H9 (cell line): ENCODE data around the gene OR2V1. TPM values are rescaled to one million over a fixed set of nuclear protein-coding genes. Genes with fewer than 3 reads are reported as not detected.
A peak's percentile ranks its signal among the peaks of the same experiment; 100 is the strongest.

ENCODE experiments used
- DNase-seq: peaks from one replicate; pipeline ENCODE4 v3.0.0-alpha.2; 2017
- H2AFZ ChIP-seq: one replicate; pipeline ENCODE4 v1.6.1; 2013; ENCODE audit warnings: mild to moderate bottlenecking, low read length, control low read depth, moderate library complexity
- H2AK5ac ChIP-seq: 2 replicates; pipeline ENCODE4 v1.6.1; 2013; ENCODE audit warnings: low read length, control low read depth, mixed read lengths; ENCODE audit not compliant: insufficient read length
- H2BK120ac ChIP-seq: one replicate; pipeline ENCODE4 v1.6.1; 2013; ENCODE audit warnings: low read depth, mild to moderate bottlenecking, low read length, control low read depth, inconsistent platforms; ENCODE audit not compliant: poor library complexity, severe bottlenecking
- H2BK12ac ChIP-seq: 2 replicates; pipeline ENCODE4 v1.6.1; 2013; ENCODE audit warnings: low read length, control low read depth, mixed read lengths, low read depth; ENCODE audit not compliant: insufficient read length
- H2BK15ac ChIP-seq: 2 replicates; pipeline ENCODE4 v1.6.1; 2013; ENCODE audit warnings: low read depth, low read length, control low read depth
- H2BK20ac ChIP-seq: one replicate; pipeline ENCODE4 v1.6.1; 2013; ENCODE audit warnings: low read depth, mild to moderate bottlenecking, low read length, control low read depth, inconsistent platforms; ENCODE audit not compliant: poor library complexity, severe bottlenecking
- H2BK5ac ChIP-seq: 2 replicates; pipeline ENCODE4 v1.6.1; 2013; ENCODE audit warnings: low read length, control low read depth, mixed read lengths; ENCODE audit not compliant: insufficient read length
- H3K14ac ChIP-seq: 2 replicates; pipeline ENCODE4 v1.6.1; 2013; ENCODE audit warnings: low read length, control low read depth; ENCODE audit not compliant: insufficient read depth
- H3K18ac ChIP-seq: 2 replicates; pipeline ENCODE4 v1.6.1; 2013; ENCODE audit warnings: low read depth, mild to moderate bottlenecking, mixed read lengths, low read length, control low read depth; ENCODE audit not compliant: insufficient read length
- H3K23ac ChIP-seq: 2 replicates; pipeline ENCODE4 v1.6.1; 2013; ENCODE audit warnings: low read length, control low read depth, mixed read lengths, low read depth; ENCODE audit not compliant: insufficient read length
- H3K23me2 ChIP-seq: 2 replicates; pipeline ENCODE4 v1.6.1; 2013; ENCODE audit warnings: low read depth, mild to moderate bottlenecking, mixed read lengths, low read length, control low read depth; ENCODE audit not compliant: insufficient read length, poor library complexity, severe bottlenecking
- H3K27ac ChIP-seq: 2 replicates; pipeline ENCODE4 v1.5.1; 2013; ENCODE audit warnings: low read length, control low read depth, mixed read lengths, low read depth; ENCODE audit not compliant: insufficient read length
- H3K27me3 ChIP-seq: 2 replicates; pipeline ENCODE4 v1.6.1; 2013; ENCODE audit warnings: low read length, control low read depth, inconsistent platforms; ENCODE audit not compliant: insufficient read depth
- H3K4ac ChIP-seq: 2 replicates; pipeline ENCODE4 v1.6.1; 2013; ENCODE audit warnings: low read depth, mild to moderate bottlenecking, control low read depth, inconsistent platforms, low read length, moderate library complexity
- H3K4me1 ChIP-seq: 2 replicates; pipeline ENCODE4 v1.6.1; 2013; ENCODE audit warnings: low read length, control low read depth, inconsistent platforms; ENCODE audit not compliant: insufficient read depth
- H3K4me2 ChIP-seq: 2 replicates; pipeline ENCODE4 v1.6.1; 2013; ENCODE audit warnings: low read length, control low read depth, mixed read lengths; ENCODE audit not compliant: insufficient read length, insufficient read depth
- H3K56ac ChIP-seq: 2 replicates; pipeline ENCODE4 v1.6.1; 2013; ENCODE audit warnings: low read depth, mild to moderate bottlenecking, mixed read lengths, low read length, control low read depth; ENCODE audit not compliant: insufficient read length
- H3K79me1 ChIP-seq: 2 replicates; pipeline ENCODE4 v1.6.1; 2013; ENCODE audit warnings: low read depth, mild to moderate bottlenecking, moderate library complexity, low read length, control low read depth, inconsistent platforms; ENCODE audit not compliant: insufficient read depth, poor library complexity, severe bottlenecking
- H3K79me2 ChIP-seq: 2 replicates; pipeline ENCODE4 v1.6.1; 2013; ENCODE audit warnings: low read length, control low read depth, inconsistent platforms; ENCODE audit not compliant: insufficient read depth
- H3K9ac ChIP-seq: 2 replicates; pipeline ENCODE4 v1.6.1; 2013; ENCODE audit warnings: low read length, control low read depth, mixed read lengths; ENCODE audit not compliant: insufficient read length; ENCODE audit errors: extremely low read depth
- H3K9me3 ChIP-seq: one replicate; pipeline ENCODE4 v1.6.1; 2013; ENCODE audit warnings: low read depth, low read length, inconsistent platforms; ENCODE audit not compliant: control insufficient read depth
- H3T11ph ChIP-seq: one replicate; pipeline ENCODE4 v1.6.1; 2013; ENCODE audit warnings: mild to moderate bottlenecking, low read length, control low read depth, inconsistent platforms
- H4K20me1 ChIP-seq: one replicate; pipeline ENCODE4 v1.6.1; 2013; ENCODE audit not compliant: control insufficient read depth, insufficient read length, insufficient read depth
- H4K5ac ChIP-seq: 2 replicates; pipeline ENCODE4 v1.6.1; 2013; ENCODE audit warnings: low read depth, mild to moderate bottlenecking, mixed read lengths, low read length, control low read depth; ENCODE audit not compliant: insufficient read length
- H4K8ac ChIP-seq: replicated peaks from 2 replicates; pipeline ENCODE4 v1.6.1; 2013; ENCODE audit warnings: low read length, control low read depth, mixed read lengths, low read depth; ENCODE audit not compliant: insufficient read length
- H4K91ac ChIP-seq: 2 replicates; pipeline ENCODE4 v1.6.1; 2013; ENCODE audit warnings: low read depth, mild to moderate bottlenecking, moderate library complexity, mixed read lengths, low read length, control low read depth; ENCODE audit not compliant: insufficient read length
- H3K27ac Mint-ChIP-seq, 3 experiments: 2 replicates in 2 of 3; 3 replicates in 1 of 3; pipeline ENCODE4 v1.8.0; 2020 to 2021; ENCODE audit warnings: mixed read lengths in 3 of 3, mild to moderate bottlenecking in 1 of 3, moderate library complexity in 1 of 3
- H3K27me3 Mint-ChIP-seq: 2 replicates; pipeline ENCODE4 v1.8.0; 2021; ENCODE audit warnings: low read depth, mild to moderate bottlenecking, moderate library complexity, mixed read lengths
- H3K36me3 Mint-ChIP-seq, 3 experiments: 2 replicates in 2 of 3; 3 replicates in 1 of 3; pipeline ENCODE4 v1.8.0; 2020 to 2021; ENCODE audit warnings: low read depth in 3 of 3, mixed read lengths in 3 of 3; ENCODE audit not compliant: insufficient read depth in 1 of 3
- H3K4me1 Mint-ChIP-seq, 2 experiments: 2 replicates each; pipeline ENCODE4 v1.8.0; 2020; ENCODE audit warnings: mixed read lengths in 2 of 2
- H3K4me3 Mint-ChIP-seq, 2 experiments: 2 replicates in 1 of 2; 3 replicates in 1 of 2; pipeline ENCODE4 v1.8.0; 2020 to 2021; ENCODE audit warnings: mild to moderate bottlenecking in 2 of 2, mixed read lengths in 2 of 2, moderate library complexity in 1 of 2
- H3K9me3 Mint-ChIP-seq, 2 experiments: 2 replicates in 1 of 2; 3 replicates in 1 of 2; pipeline ENCODE4 v1.8.0; 2020; ENCODE audit warnings: mild to moderate bottlenecking in 2 of 2, mixed read lengths in 2 of 2, moderate library complexity in 1 of 2
- WGBS: extraction: QIAGEN DNeasy Blood & Tissue Kit; methylation state at CpG from one replicate; pipeline ENCODE4 v1.1.7; 2013; ENCODE audit warnings: missing lambda C conversion rate, low lambda C conversion rate, mixed read lengths; ENCODE audit not compliant: insufficient read length; ENCODE audit errors: extremely low coverage; 5-methylcytosine and 5-hydroxymethylcytosine counted together
- total RNA-seq: library from RNA; stranded (reverse); gene quantifications from 2 replicates; pipeline ENCODE4 v1.2.1, GENCODE V29; 2021
- TF ChIP-seq, protein P1 (sequence below): fragments of 200-600 bp; sonication (generic); conservative IDR thresholded peaks from 3 replicates; pipeline ENCODE4 v1.8.0; 2021; ENCODE audit warnings: antibody characterized with exemption, mild to moderate bottlenecking

The OR2V1 gene
- total RNA-seq, 1 experiment from 2014 or later = not detected

DNA sequence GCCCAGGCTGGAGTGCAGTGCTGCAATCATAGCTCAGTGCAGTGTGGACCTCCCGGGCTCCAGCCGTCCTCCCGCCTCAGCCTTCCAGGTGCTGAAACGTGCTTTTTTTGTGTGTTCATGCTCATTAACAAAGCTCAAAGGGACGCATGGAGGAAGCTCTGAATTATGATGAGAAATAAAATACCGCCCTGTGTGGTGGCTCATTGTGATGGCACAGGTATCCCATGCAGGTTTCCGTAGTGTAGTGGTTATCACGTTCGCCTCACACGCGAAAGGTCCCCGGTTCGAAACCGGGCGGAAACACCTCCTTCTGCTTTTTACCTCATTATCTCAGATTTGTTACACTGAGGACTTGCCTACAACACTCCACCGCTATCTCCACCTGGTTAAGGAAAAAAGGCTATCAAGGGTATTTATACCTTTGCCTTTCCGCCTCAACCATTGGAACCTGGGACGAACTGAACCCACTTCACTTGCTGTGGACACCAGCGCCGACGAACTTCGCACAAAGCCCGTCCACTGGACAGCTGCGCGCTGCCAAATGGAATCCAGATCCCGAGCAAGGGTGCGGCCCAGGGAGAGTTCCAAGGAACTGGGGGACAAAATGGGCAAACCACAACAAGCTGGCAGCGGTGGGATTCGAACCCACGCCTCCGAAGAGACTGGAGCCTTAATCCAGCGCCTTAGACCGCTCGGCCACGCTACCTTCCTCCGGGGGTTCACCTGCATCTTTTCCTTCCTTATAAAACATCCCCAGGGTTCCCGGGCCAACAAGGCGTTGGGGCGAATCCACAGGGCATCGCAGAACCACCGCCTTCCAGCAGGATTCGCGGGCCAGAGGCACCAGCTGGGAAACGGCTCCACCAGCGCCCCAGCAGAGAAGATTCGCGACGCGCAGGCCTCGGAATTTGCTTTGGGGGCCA, 42.7 kb upstream of the OR2V1 start:
- no peak overlapping the region for H2BK15ac ChIP-seq
- no peak overlapping the region for H2AK5ac ChIP-seq
- no peaks in the 10 kb centered on the region; a peak in 1 of 7 replicates for H3K36me3 Mint-ChIP-seq
- peaks cover 58% of the 10 kb centered on the region for H3K27me3 Mint-ChIP-seq
- peak overlapping the region; percentile 65 for H3K4me2 ChIP-seq
- TF ChIP-seq, protein P1, sequence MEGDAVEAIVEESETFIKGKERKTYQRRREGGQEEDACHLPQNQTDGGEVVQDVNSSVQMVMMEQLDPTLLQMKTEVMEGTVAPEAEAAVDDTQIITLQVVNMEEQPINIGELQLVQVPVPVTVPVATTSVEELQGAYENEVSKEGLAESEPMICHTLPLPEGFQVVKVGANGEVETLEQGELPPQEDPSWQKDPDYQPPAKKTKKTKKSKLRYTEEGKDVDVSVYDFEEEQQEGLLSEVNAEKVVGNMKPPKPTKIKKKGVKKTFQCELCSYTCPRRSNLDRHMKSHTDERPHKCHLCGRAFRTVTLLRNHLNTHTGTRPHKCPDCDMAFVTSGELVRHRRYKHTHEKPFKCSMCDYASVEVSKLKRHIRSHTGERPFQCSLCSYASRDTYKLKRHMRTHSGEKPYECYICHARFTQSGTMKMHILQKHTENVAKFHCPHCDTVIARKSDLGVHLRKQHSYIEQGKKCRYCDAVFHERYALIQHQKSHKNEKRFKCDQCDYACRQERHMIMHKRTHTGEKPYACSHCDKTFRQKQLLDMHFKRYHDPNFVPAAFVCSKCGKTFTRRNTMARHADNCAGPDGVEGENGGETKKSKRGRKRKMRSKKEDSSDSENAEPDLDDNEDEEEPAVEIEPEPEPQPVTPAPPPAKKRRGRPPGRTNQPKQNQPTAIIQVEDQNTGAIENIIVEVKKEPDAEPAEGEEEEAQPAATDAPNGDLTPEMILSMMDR = 0 out of 3 replicates have a peak, but pooled peaks have one; percentile 10
- H3T11ph ChIP-seq = no peak overlapping the region
- no peaks in the 10 kb centered on the region for H3K4me1 ChIP-seq
- H4K91ac ChIP-seq = no peak overlapping the region
- H3K79me2 ChIP-seq = no peaks in the 10 kb centered on the region
- H3K9me3 Mint-ChIP-seq = peaks cover 2 to 5% of the 10 kb centered on the region in 2 experiments; a peak in 2 of 5 replicates
- no peaks in the 10 kb centered on the region for H3K9me3 ChIP-seq
- peaks cover 10% of the 10 kb centered on the region for H3K27me3 ChIP-seq
- H4K5ac ChIP-seq = no peak overlapping the region
- no peak overlapping the region for H2BK12ac ChIP-seq
- WGBS = no CpG with 5 or more reads among the region's 50 CpGs
- H3K18ac ChIP-seq = no peak overlapping the region
- no peak overlapping the region for H2BK5ac ChIP-seq
- H4K8ac ChIP-seq = no peak overlapping the region
- no peak overlapping the region for H3K27ac ChIP-seq
- H3K4me1 Mint-ChIP-seq = peaks cover 21 to 28% of the 10 kb centered on the region in 2 experiments
- H3K56ac ChIP-seq = no peak overlapping the region
- no peak overlapping the region for H2BK20ac ChIP-seq
- no peak overlapping the region for H3K14ac ChIP-seq
- peak overlapping the region; percentile 76 to 93 for H3K4me3 Mint-ChIP-seq
- DNase-seq = peak; percentile 93
- no peaks in the 10 kb centered on the region for H3K79me1 ChIP-seq
- peaks cover 11% of the 10 kb centered on the region for H3K23me2 ChIP-seq
- peak overlapping the region; percentile 82 for H2AFZ ChIP-seq
- peak overlapping the region; percentile 17 to 79 (median 73); a peak in 5 of 7 replicates for H3K27ac Mint-ChIP-seq
- H3K9ac ChIP-seq = peak overlapping the region; percentile 10
- no peaks in the 10 kb centered on the region for H4K20me1 ChIP-seq
- no peak overlapping the region for H3K4ac ChIP-seq
- no peak overlapping the region for H3K23ac ChIP-seq
- no peak overlapping the region for H2BK120ac ChIP-seq
